GM10266 (cell line): ENCODE data around the gene SPC24.

Experiments used
- DNase-seq: peaks from one replicate; pipeline ENCODE4 v3.0.0; 2012; ENCODE audit errors: extremely low spot score
- CTCF ChIP-seq: IDR thresholded peaks from 2 replicates; pipeline ENCODE4 v1.5.1; 2012; ENCODE audit warnings: mild to moderate bottlenecking, low read depth; ENCODE audit not compliant: control insufficient read depth, insufficient read depth; ENCODE audit errors: missing control alignments

SPC24 gene

GRCh38 chr19:11196406-11197287 is 41.1 kb upstream of the SPC24 start:
- TF ChIP-seq CTCF = no peak
- peak; percentile 57 for DNase-seq

GRCh38 chr19:11195681-11196080 is 40.1 kb upstream of the SPC24 start:
- TF ChIP-seq CTCF = no peak
- no peak for DNase-seq

DNA sequence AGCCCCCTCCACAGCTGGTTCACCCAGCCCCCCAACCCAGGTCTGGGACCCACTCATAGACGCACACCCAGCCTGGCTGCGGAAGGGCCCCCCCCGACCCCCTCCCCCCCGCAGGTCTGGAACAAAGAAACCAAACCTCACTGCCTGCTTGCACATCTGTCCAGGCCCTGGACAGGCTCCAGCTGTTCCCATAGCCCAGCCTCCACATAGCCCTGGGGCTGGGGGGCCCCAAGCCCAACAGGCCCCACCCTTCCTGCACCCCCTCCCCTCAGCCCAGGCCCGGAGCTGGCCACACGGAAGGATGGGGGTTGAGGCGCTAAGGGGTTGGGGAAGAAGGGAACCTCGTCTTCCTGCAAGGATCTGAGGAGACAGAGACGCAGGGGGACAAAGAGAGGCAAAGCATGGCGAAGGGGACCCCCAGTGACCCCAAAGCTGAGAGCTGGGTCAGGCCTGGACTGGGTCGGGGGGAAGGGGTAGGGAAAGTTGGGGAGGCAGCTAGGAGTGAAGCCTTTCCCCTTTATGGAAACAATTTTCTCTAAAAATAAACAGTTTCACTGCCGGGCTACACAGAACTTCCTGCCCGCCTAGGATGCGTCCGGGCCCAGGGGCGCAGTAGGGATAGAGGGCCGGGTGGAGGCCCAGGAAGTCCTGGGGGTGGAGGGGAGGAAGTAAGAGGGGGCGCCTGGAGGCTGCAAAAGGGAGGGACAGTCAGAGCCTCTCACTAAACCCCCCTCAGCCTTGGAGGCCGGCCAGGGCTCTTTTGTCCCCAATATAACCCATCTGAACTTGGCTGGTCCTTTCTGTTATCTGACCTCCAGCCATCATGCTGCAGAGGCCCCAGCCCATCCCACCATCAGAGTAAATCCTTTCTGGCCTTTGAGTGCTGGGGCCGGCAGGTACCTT is 39.3 kb upstream of the SPC24 start:
- DNase-seq = no peak

GRCh38 chr19:11194173-11194572 is 38.6 kb upstream of the SPC24 start:
- no peak for TF ChIP-seq CTCF
- DNase-seq = no peak

More for the DNA sequence above, 39.3 kb upstream of the SPC24 start:
- no peak for TF ChIP-seq CTCF

DNA sequence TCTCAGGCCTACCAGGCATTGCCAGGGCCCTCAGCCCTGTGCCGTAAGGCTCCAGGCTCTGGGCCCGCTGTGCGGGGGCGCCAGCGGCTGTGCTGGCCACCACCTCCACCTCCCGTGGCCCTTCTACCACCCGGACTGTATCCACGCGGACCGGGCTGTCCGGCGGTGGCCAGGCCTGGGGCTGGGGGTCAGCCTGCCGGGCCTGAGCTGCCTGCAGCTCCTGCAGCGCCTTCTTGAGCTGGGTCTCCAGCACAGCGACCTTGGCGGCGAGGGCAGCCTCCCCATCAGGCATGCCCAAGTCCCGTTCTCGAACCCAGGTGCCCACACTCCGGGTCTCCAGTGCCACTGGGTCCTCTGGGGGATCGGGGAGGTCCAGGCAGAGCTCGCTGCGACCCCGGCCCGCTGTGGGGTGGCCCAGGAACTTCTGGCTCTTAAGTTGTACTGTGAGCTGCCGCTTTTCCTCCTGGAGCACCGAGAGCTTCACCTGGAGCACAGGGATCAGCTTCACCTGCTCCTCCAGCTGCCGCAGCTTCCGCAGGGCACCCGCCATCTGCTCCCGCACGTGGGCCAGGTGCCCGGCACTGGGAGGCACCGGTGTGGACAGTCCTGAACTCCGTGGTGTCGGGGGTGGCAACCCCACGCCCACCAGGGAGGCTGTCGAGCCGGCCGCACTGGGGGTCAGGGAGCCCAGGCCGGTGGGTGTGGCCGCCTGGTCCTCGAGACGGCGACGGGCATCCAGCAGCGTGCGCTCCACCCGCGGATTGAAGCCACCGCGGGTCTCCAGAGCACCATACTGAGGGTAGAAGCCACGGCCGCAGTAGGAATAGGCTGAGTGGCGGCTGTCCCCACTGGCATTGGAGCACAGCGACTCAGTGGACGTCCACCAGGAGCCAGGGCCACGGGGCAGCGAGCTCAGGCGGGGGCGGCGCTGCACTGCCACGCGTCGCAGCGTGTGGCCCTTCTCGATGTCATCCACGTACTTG is 37.7 kb upstream of the SPC24 start:
- TF ChIP-seq CTCF = no peak
- DNase-seq = no peak

DNA sequence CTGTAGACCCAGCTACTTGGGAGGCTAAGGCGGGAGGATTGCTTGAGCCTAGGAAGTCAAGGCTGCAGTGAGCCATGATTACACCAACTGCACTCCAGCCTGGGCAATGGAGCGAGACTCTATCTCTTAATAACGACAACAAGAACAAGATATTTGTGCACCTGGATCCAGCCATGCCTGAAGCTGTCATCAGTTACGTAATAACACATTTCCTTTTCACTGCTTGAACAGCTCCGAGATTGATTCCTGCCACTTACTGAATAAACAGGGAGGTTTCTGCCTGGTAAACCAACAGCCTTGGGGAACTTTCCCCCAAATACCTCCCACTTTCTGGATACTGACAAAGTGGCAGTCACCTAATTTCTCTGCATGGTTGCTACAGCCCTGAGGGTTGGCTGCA is 36.4 kb upstream of the SPC24 start:
- TF ChIP-seq CTCF = no peak
- no peak for DNase-seq
